ENCODE data around the gene TMEM245.

TMEM245 gene

DNA sequence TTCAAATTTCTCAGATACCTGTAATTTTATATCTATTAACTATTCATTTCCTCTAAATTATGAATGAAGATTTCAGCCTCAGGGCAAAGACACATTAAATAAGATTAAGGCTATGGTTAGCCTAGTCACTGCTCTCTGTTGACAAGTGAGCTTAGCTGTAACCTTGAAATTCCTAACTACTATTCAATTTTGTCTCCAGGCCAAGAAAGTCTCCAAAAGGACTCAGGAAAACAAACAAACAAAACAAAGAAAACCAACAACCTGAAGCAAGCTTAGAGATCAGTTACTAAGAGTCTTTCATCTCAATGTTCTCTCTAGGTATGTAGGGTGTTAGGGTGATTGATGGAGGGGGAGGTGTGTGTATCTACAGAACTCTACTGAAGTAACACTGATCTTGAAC lies 96.9 kb downstream of the TMEM245 start:
- DNase-seq (ENCODE audit: low read depth): no peak

DNA sequence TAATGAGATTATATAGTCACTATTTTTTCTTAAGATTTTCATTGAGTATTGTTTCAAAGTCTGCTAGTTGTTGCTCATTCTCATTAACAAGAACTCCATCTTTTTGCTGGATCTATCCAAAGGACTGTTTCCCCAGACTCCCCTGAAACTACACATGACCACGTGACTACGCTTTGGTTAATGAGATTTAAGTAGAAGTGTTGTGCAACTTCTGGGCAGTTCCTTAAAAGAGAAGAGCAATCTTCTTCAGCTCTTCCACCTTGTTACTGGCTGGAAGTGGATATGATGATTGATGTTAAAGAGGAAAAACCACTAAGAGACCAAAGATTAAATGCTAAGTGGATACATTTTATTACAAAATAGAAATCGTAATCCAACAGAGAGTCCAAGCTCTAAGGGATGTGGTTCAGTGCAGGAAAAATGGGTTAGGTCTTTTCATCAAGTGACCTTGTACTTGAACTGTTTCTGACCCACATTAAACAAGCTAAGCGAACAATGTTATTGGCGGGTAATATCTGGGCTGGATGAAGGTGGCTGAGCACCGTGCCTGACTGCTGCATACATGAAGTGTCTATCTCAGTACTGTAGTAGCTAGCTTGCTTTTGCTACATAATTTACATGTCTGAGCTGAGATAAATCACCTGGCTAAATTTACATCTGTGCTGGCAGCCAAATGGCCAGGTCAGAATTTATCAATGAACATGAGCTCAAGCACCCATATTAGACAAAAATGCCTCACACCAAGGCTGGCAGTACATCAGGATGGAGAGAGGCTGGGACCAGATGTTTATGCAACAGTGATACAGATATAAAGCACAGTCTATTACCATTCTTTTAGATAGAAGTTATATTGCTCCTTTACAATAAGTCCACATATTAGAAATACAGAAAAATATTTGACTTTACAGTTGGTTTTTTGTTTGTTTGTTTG lies 98.9 kb downstream of the TMEM245 start:
- no peak for DNase-seq (ENCODE audit: low read depth)

DNA sequence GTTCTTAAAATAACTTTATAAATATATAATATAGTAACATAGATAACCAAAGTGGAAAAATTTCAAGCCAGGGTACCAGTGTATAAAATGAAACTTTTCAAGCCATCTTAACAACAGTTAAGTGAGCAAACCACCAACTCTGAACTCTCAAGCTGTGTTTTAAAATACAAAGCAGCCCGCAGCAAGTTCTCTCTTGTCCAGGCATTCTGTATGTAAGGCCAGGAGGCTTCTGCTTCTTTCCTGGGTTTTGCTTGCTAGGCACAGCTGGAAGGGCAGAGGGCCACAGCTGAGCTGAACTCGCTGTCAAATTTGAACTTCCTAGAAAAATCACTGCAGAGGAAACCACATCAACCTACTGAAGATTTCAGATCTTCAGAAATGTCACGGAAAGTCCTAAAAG lies 99.6 kb downstream of the TMEM245 start:
- no peak for DNase-seq (ENCODE audit: low read depth)

DNA sequence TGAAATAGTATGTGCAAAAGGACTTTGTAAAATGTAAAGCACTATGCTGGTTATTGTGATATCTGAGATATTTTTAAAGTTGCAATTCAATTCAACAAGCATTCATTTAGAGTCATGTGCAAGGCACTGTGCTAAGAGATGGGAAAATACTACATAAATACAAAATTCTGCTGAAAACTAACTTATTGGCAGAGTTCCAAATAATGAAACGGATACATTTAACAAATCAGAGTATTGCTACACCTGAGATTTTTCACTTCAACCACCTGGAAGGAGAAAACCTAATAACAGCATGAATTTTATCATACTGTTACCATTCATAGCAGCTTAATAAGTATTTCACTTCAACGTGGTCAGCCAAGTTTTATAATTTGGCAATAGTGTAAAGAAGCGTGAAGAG lies 100.3 kb downstream of the TMEM245 start:
- no peak for DNase-seq (ENCODE audit: low read depth)

DNA sequence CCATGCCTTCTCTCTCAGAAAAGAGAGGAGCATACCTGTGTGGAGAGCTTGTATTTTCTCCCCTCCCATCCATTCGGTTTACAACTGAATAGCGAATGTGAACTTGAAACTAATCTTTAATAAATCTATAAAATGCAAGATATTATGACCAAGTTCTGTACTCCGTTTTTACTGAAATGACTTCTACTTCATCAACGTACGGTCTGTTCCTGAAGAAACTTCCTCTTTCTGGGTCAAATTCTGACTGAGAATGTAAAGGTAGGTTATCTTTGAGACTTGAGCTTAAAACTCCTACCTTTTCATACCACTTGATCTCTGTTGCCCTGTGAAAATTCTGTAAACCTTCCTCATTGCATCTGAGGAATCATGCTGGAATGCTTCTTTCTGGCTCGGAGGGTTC lies 102.3 kb downstream of the TMEM245 start:
- DNase-seq (ENCODE audit: low read depth): no peak

DNA sequence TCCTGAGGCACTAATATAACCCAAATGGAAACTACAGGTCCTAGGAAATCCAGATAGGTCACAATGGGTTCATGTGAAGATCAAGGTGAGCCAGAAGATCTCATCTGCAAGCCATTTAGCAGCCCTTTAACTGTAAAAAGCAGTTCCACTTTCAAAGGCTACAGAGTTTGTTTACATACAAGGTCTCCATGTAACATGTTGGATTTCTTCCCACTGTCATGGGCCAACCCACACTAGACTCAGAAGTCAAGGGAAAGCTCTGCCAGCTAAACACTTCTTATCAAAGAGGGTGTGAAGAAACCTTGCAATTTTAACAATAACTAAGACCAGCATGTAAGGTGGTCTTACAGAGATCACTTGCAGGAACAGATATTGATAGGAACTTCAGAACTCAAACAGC lies 102.7 kb downstream of the TMEM245 start:
- no peak for DNase-seq (ENCODE audit: low read depth)

DNA sequence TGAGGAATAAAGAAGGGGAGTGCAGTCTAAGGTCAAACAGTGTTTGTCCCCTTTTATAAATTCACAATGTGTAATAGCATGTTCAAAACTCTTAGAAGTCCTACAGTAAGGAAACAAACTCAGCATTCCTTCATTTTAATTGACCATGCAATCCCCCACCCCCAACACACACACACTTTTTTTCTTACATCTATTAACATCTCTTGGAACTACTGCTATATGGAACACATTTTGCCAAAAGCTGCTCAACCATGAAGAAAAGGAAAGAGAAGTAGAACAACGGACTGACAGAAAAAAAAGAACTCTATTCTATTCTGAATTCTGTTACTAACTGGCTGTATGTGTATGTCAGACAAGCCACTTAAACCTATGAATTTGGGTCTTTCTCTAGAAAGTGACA lies 103.6 kb downstream of the TMEM245 start:
- DNase-seq (ENCODE audit: low read depth): no peak

DNA sequence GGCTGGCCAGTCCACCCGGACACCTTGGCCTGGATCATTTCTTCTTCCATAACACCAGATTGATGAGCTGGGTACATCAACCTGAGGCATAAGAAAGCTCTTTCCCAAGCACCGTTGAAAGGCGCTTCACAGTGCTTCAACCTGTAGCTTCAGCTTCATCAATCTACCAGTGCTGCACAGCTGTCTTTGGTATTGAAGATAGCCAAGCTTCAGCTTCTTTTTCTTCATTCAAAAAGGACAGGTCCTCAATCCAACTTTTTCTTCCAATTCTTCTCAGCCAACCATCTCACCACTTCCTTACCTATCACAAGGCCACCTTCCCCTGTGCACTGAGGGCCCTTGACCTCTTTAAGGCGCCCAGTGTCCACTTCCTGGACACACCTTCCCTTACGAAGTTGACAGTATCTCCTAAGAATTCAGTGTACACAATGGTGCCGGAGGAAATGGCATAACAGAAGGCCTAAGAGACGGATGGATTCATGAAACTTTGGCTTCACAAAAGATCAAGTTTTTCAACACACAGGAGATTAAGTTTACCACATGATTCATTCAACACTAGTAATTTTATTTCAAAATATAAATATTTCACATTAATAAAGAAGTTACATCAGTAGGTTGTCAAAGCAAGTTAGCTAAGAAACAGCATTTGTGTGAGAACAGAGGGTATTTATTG lies 105.0 kb downstream of the TMEM245 start:
- no peak for DNase-seq (ENCODE audit: low read depth)

DNA sequence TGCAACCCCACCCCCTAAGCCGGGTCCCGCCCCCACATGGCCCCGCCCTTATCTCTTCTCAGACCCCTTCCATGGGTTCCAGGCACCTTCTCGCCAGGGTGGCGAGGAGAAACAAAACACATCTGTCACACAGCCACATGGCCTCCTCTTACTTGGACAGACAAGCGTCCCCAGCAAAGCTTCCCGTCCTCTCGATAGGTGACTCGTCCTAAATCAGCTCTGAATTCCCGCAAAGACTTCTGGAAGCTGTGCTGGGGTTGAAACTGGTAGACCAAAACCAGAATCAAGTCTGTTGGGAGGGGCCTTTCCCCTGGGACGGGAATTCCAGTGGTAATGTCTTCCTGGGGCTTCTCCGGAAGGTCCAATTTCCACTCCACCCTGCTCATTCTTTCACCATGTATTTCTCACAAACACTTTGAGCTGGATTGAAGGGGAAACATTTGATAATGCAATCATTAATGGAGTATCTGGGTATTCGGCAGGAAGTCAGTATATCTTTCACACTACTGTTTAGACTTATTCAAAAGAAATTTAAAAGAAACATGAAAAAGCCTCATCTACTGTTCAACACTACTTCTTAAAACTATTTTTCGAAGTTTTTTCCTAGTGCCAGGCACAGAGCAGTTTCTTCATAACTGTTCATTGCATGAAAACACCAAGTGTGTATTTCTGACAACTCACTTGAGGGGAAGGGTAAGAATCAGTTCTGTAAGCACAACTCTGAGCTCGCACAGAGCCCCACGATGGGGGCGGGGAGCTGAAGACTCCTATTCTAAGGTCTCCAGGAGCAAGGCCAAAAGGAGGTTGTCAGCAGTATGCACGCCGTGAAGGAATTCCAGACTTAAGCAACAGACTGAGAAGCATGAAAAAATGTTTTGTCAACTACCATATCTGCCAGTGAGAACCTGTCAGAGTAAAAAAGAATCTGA lies 105.8 kb downstream of the TMEM245 start:
- DNase-seq (ENCODE audit: low read depth): peak; percentile 72

DNA sequence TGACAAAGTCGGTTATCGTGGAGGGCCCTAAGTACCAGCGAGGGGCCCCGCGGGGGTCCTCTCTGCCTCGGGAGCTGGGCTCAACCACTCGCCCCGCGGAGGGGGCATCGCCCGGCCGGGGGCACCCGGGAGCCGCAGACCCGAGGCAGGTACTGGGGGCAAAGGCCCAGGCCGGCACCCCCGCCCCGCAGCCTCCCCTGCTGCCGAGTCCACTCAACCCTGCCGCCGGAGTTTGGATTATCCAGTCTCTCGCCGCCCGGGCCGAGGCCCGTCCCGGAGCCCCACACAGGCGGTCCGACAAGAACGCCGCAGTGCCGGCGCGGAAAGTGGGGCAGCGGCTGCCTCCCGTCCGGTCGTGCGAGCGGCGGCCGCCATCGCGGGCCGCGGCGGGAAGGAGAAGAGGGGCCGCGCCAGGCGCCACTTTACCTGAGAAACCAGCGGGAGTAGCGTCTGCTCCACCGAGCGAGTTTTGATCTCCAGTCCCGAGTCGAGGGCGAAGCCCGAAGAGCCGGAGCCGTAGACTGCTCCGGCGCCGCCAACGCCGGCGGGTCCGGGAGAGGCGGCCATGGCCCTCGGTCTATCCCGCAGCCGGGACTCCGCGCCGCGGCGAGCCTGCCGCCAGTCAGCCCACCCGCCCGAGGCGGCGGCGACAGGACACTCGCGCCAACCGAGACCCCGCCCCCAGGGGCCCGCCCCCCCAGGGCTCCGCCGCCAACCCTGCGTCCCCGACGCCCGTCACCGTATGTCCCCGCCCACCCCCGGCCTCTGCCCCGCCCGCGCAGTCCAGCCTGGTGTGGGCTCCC lies 106.7 kb downstream of the TMEM245 start, which contains the start of gene CTNNAL1:
CTNNAL1 (minus strand) TSS at position 624 of the 803 bp plus-strand sequence; CDS start at position 567, 57 bp downstream.
- DNase-seq (ENCODE audit: low read depth): no peak

DNA sequence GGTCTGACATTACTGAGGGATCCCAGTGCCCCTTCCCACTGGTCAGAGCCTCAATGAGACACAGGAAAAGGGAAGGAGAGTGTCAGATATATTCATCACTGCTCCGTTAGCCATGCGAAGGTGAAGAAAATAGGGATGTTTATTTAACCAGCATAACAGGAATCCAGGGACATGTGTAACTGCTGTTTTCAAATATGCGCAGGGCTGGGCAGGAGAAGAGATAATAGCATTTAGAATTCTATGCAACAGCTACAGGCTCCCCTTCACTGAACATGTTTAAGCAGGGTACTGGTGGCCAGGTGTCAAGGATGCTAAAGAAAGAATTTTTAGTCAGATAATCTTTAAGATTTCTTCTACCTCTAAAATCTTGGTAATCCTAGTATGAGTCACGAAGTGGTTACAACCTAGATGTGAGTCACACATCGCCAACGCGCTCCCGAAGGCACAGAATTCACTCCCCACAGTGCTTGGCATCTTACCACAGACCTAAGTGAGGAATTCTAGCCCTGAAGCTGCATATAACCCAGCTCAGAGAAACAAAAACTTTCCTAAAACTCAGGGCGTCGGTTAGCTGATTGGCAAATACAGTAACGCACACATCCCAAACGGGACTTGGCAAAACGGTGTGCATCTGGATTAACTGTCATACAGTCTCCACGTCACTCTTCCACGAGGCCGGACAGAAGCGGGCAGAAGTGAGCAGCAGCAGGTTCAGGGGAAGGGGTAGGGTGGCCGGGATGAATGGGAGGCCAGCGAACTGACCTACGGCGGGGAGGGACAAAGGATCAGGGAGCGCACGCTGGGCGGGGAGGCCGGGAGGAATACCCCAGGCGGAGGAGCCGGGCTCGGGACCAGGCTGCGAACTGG lies 107.5 kb downstream of the TMEM245 start:
- DNase-seq (ENCODE audit: low read depth): no peak

DNA sequence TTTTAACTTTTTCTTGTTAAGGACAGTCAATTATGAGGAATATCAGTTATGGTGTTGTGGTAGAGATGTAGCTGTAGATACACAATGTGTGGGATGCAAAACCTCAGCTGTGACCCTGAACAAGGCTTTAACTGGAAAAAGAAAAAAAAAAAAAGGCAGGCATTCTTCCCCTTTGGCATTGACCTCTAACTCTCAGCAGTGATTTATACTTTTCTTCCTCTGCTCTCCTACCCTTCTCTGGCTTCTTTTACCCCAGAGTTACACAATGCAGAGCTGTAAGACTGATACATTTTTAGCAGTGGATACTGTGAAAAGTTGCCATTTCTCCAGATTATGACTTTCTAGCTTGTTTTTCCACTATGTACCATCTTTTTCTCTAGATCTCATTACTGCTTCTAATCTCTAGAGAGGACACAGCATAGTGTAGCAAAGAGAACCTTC lies 108.5 kb downstream of the TMEM245 start:
- DNase-seq (ENCODE audit: low read depth): no peak

DNA sequence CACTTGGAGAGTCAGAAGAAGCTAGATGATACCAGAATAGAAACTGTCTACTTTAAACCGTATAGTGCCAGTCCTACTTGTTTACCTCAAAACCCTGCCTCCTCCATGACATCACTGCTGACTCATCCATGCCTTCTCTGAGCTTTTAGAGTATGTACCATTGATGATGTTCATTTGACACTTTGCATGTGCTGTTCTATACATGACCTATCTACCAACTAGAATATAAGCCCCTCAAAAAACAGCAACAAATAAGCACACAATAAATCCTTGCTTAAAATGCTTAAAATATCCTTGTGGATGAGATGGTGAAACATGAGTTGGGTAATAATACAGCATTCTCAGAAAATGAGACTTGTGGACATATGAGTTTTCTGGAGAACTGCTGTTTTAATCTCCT lies 109.0 kb downstream of the TMEM245 start:
- DNase-seq (ENCODE audit: low read depth): peak; percentile 35

DNA sequence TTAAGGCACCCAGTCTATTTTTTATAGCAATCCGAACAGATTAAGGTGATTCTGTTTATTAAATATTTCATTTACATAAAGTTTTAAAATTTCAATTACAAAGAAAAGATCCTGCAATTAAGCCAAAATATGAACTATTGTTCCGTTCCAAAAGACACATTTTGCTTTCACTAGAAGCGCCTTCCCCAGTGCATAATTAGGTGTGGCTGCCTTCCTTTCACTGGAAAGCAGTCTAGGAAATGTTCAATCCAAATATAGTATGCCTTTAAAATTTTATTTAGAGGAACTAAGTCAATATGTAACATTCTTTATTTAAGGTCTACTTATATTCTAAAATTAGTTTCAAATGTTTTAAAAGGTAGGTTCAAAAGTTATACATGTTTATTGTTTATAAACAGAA lies 114.1 kb downstream of the TMEM245 start:
- no peak for DNase-seq (ENCODE audit: low read depth)

DNA sequence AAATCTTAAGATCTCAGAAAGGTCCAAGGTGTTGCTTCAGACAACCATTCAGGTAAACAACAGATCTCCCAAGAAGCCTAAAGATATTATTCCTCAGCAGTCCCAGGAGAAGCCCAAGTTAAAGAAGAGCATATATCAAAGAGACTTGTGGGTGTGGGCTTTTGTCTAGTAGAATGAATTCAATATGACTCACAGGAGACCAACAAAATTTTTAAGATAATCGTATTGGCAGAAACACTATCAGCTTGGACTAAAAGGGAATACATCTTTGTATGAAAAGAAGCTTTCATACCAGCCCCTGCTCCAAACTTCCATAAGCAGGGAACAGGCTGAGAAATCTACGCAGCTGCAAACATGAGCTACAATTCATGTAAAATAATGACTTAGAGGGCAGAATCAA lies 116.6 kb downstream of the TMEM245 start:
- no peak for DNase-seq (ENCODE audit: low read depth)

DNA sequence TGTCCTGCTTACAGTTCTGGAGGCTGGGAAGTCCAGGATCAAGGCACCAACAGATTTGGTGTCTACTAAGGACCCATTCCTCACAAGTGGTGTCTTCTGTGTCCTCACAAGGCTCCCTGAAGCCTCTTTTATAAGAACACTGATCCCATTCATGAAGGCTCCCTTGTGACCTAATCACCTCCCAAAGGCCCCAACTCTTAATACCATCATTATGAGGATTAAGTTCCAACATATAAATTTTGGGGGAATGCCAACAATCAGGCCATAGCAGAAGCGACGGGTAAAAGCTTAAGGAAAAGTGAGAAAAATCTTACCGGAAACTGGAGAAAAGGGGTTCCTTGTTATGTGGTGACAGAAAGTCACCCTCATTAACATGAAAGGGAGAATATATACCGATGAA lies 117.6 kb downstream of the TMEM245 start:
- no peak for DNase-seq (ENCODE audit: low read depth)

DNA sequence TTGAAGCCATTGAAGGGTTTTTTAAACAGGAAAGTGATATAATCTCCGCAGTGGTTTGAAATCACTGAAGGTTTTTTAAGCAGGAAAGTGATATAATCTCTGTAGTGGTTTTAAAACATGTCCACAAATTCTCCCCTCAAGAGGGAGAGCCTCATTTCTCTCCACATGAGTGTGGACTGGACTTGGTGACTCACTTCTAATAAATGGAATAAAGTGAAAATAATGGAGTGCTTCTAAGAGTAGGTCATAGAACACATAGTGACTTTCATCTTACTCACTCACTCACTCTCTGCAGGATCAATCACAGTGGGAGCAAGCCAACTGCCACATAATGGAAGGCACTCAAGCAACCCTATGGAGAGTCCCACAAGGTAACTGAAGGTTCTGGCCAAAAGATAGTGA lies 118.5 kb downstream of the TMEM245 start:
- DNase-seq (ENCODE audit: low read depth): no peak

DNA sequence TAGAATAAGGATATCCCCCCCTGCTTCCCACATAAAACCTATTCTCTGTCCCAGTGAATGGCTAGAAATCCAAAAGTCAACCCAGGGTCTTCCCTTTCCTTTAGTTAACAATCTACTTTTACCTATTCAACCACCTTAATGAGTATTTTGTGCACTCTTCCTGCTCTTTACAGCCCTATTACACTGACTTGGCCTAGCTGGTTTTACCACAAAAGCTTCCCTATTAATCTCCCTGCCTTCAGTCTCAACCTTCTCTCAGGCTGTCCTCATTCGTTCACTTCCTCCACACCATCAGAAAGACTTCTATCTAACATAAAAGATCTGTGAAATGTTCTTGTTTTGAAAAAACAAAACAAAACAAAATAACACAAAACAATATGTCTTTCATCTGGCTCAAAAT lies 122.6 kb downstream of the TMEM245 start:
- no peak for DNase-seq (ENCODE audit: low read depth)

DNA sequence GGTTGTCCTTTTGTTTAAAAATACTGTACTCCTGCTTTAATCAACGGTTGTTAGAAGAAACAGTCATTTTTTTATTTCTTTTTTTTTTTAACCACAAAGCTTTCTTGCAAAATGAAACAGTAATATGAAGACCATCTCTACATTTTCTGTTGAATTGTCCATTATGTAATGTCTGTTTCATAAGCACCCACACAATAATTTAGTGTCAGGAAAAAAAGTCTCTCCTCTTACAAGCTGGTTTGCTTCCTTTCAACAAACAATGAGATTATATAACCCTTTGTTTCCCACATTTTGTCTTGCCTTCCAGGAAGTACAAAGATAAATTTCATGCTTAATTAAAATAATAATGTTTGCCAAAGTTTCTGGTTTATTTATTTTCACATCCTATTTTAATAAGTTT lies 123.1 kb downstream of the TMEM245 start:
- no peak for DNase-seq (ENCODE audit: low read depth)

DNA sequence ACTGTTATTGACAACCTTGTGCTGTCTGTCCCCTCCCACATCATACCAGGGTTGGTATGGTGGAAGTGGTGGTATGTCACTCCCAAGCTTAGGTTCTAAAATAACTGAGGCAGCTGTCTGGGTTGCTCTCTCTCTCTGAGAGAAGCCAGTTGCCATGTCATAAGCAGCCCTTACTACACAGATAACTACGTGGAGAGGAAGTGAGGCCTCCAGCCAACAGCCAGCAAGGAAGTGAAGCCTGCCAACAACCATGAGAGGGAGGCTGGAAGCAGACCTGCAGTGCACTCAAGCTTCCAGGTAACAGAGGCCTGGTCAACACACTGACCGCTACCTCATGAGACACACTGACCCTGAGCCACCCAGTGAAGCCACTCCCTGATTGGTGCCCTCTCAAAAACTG lies 125.1 kb downstream of the TMEM245 start:
- no peak for DNase-seq (ENCODE audit: low read depth)

Measured in stimulated activated CD8-positive, alpha-beta memory T cell treated with anti-CD3 and anti-CD28 coated beads, Interleukin-7, amount 100 ng/mL, for 24 hours (primary cell).